ENCODE results near the gene ITGB7. TPM values are rescaled to one million over a fixed set of nuclear protein-coding genes. Genes with fewer than 3 reads are reported as not detected.

Gene ITGB7
- total RNA-seq, 1 experiment from 2014 or later = 1.1 TPM

DNA sequence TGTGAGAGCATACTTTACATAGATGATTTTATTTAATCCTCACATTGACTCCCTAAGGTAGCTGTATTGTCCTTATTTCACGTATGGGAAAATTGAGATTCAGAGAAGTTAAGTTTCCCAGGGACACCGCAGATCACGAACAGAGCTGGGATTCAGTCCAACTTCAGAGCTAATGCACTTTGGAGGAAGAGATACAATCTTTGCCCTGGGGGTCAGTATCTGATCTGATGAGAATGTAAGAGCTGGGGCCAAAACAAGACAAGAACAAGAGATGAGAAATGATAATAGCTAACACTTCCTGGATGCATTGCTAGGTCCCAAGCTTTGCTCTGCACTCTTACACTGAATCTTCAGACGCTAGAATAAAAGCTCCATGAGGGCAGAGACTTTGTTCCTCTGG lies 20.3 kb downstream of the ITGB7 start:
- H3K4me3 ChIP-seq (ENCODE audit: low read depth, low read length) = no peak overlapping the region
- Mint-ChIP-seq H3K36me3 (ENCODE audit: insufficient read depth, unreplicated experiment) (peaks cover 36% of the 10 kb centered on the region), H3K4me3 (ENCODE audit: unreplicated experiment) (no peak overlapping the region), H3K27me3 (ENCODE audit: insufficient read depth, unreplicated experiment) (no peaks in the 10 kb centered on the region), H3K9me3 (ENCODE audit: unreplicated experiment) (no peaks in the 10 kb centered on the region), H3K4me1 (ENCODE audit: low read depth, unreplicated experiment) (peaks cover 12% of the 10 kb centered on the region), H3K27ac (ENCODE audit: unreplicated experiment) (no peak overlapping the region)
- no peaks in the 10 kb centered on the region for H3K9me3 ChIP-seq
- TF ChIP-seq, protein P1, sequence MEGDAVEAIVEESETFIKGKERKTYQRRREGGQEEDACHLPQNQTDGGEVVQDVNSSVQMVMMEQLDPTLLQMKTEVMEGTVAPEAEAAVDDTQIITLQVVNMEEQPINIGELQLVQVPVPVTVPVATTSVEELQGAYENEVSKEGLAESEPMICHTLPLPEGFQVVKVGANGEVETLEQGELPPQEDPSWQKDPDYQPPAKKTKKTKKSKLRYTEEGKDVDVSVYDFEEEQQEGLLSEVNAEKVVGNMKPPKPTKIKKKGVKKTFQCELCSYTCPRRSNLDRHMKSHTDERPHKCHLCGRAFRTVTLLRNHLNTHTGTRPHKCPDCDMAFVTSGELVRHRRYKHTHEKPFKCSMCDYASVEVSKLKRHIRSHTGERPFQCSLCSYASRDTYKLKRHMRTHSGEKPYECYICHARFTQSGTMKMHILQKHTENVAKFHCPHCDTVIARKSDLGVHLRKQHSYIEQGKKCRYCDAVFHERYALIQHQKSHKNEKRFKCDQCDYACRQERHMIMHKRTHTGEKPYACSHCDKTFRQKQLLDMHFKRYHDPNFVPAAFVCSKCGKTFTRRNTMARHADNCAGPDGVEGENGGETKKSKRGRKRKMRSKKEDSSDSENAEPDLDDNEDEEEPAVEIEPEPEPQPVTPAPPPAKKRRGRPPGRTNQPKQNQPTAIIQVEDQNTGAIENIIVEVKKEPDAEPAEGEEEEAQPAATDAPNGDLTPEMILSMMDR (IDR thresholded peaks at IDR 0.05; ENCODE audit: insufficient read depth in 1 of 2, low read depth in 1 of 2, low read length in 1 of 2, severe bottlenecking in 1 of 2, unreplicated experiment in 1 of 2) = no peak
- CTCF ChIA-PET = interaction anchor here (1.2 to 2.4 kb wide), 3 partner anchors 12 to 121 kb away, joined by 3 to 10 read pairs (median 6); no protein-coding TSS in a partner anchor
- H3K4me1 ChIP-seq = peaks cover 12% of the 10 kb centered on the region
- intact Hi-C loops (cut with micrococcal nuclease; ENCODE audit: unreplicated experiment) = no loop called here
- DNase-seq = no peak
- peaks cover 12% of the 10 kb centered on the region for H3K36me3 ChIP-seq (ENCODE audit: control insufficient read depth, insufficient read depth, low read length)
- POLR2A ChIA-PET = no interaction called here
- no peaks in the 10 kb centered on the region for H3K27me3 ChIP-seq (replicated peaks; ENCODE audit: control insufficient read depth, insufficient read depth, low read length)
- BruUV-seq (replicated peaks) = no TSS peak

DNA sequence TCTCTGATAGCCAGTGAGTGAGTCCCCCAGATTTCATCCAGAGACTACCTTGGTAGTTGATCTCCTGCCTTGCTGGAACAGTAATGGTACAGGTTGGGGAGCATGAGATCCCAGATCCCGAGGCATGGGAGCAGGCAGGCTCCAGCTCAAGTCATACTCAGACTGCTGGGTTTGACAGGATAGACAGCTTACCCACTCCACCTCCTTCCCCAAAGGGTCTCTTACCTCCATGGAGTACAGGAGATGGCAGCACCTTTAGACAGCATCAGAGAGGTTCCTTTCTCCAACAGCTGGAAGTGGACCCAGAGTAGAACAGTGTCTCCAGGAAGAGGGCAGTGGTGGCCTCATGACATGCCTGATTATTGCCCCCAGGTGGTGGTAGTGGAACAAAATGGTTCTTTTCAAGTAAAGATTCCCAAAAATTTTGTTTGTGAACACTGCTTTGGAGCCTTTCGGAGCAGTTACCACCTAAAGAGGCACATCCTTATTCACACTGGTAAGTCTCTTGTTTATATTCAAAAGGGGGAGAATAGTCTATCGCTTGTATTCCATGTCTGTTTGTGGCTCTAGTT lies 21.4 kb downstream of the ITGB7 start:
- Mint-ChIP-seq H3K4me3 (ENCODE audit: unreplicated experiment) (no peak overlapping the region), H3K27ac (ENCODE audit: unreplicated experiment) (no peak overlapping the region), H3K27me3 (ENCODE audit: insufficient read depth, unreplicated experiment) (no peaks in the 10 kb centered on the region), H3K4me1 (ENCODE audit: low read depth, unreplicated experiment) (peaks cover 13% of the 10 kb centered on the region), H3K36me3 (ENCODE audit: insufficient read depth, unreplicated experiment) (peaks cover 44% of the 10 kb centered on the region), H3K9me3 (ENCODE audit: unreplicated experiment) (no peaks in the 10 kb centered on the region)
- Histone ChIP-seq H3K27me3 (replicated peaks; ENCODE audit: control insufficient read depth, insufficient read depth, low read length) (no peaks in the 10 kb centered on the region), H3K9me3 (no peaks in the 10 kb centered on the region), H3K4me3 (ENCODE audit: low read depth, low read length) (no peak overlapping the region), H3K36me3 (ENCODE audit: control insufficient read depth, insufficient read depth, low read length) (peaks cover 12% of the 10 kb centered on the region), H3K4me1 (peaks cover 16% of the 10 kb centered on the region)
- TF ChIP-seq, protein P1 (IDR thresholded peaks at IDR 0.05; ENCODE audit: insufficient read depth in 1 of 2, low read depth in 1 of 2, low read length in 1 of 2, severe bottlenecking in 1 of 2, unreplicated experiment in 1 of 2) = no peak
- intact Hi-C loops (cut with micrococcal nuclease; ENCODE audit: unreplicated experiment) = no loop called here
- no TSS peak for BruUV-seq (replicated peaks)
- DNase-seq = no peak
- CTCF ChIA-PET = interaction anchor here (1.2 kb wide), 1 partner anchor 120 kb away, joined by 3 read pairs; no protein-coding TSS in a partner anchor
- POLR2A ChIA-PET = interaction anchor here (0.5 kb wide), 1 partner anchor 140 kb away, joined by 3 read pairs; no protein-coding TSS in a partner anchor

GRCh38 chr12:53184828-53185227 lies 22.2 kb downstream of the ITGB7 start:
- Mint-ChIP-seq H3K27ac (ENCODE audit: unreplicated experiment) (no peak overlapping the region), H3K36me3 (ENCODE audit: insufficient read depth, unreplicated experiment) (peaks cover 52% of the 10 kb centered on the region), H3K4me3 (ENCODE audit: unreplicated experiment) (no peak overlapping the region), H3K27me3 (ENCODE audit: insufficient read depth, unreplicated experiment) (no peaks in the 10 kb centered on the region), H3K4me1 (ENCODE audit: low read depth, unreplicated experiment) (peaks cover 13% of the 10 kb centered on the region), H3K9me3 (ENCODE audit: unreplicated experiment) (no peaks in the 10 kb centered on the region)
- BruUV-seq (replicated peaks) = no TSS peak
- TF ChIP-seq, protein P1 (IDR thresholded peaks at IDR 0.05; ENCODE audit: insufficient read depth in 1 of 2, low read depth in 1 of 2, low read length in 1 of 2, severe bottlenecking in 1 of 2, unreplicated experiment in 1 of 2) = no peak
- Histone ChIP-seq H3K9me3 (no peaks in the 10 kb centered on the region), H3K36me3 (ENCODE audit: control insufficient read depth, insufficient read depth, low read length) (peaks cover 12% of the 10 kb centered on the region), H3K27me3 (replicated peaks; ENCODE audit: control insufficient read depth, insufficient read depth, low read length) (no peaks in the 10 kb centered on the region), H3K4me1 (peaks cover 16% of the 10 kb centered on the region), H3K4me3 (ENCODE audit: low read depth, low read length) (no peak overlapping the region)
- no peak for DNase-seq
- CTCF ChIA-PET = interaction anchor here (1.2 kb wide), 1 partner anchor 119 kb away, joined by 3 read pairs; no protein-coding TSS in a partner anchor
- POLR2A ChIA-PET = interaction anchor here (0.5 kb wide), 1 partner anchor 141 kb away, joined by 3 read pairs; no protein-coding TSS in a partner anchor
- intact Hi-C loops (cut with micrococcal nuclease; ENCODE audit: unreplicated experiment) = no loop called here

Measured in Caco-2 (cell line).